MCF 10A (cell line): ENCODE results near the gene TMEM200A. TPM values are rescaled to one million over a fixed set of nuclear protein-coding genes. Genes with fewer than 3 reads are reported as not detected.

Experiments used
- Bru-seq: library from RNA; stranded (reverse); fragments of 400-500 nt; gene quantifications from one replicate; lab custom pipeline; 2021; lab: Mats Ljungman, UMichigan
- BruChase-seq, 2 experiments: library from RNA; stranded (reverse); fragments of 400-500 nt; gene quantifications; one replicate each; lab custom pipeline; 2021; lab: Mats Ljungman, UMichigan
- BruUV-seq: library from RNA; stranded (reverse); fragments of 400-500 nt; replicated peaks from 2 replicates; lab custom pipeline; 2021; lab: Mats Ljungman, UMichigan
- CTCF ChIA-PET: fragments of 300-600 bp; sonication (Branson Sonifier 250); formaldehyde crosslinking; extraction: SDS; loops from one replicate; lab custom pipeline; 2021; ENCODE audit warnings: antibody characterized with exemption, inconsistent platforms; lab: Yijun Ruan, JAX
- POLR2A ChIA-PET: fragments of 300-600, 350-650 bp; sonication (Branson Sonifier 250); formaldehyde crosslinking; extraction: SDS; loops from one replicate; lab custom pipeline; 2020; ENCODE audit warnings: antibody characterized with exemption, inconsistent platforms; lab: Yijun Ruan, JAX
- DNase-seq: peaks from one replicate; pipeline ENCODE4 v3.0.0-alpha.2; 2018; ENCODE audit not compliant: unreplicated experiment
- H3K27ac Mint-ChIP-seq: one replicate; pipeline ENCODE4 v1.8.0; 2022; ENCODE audit warnings: mild to moderate bottlenecking, low read depth, mixed read lengths; ENCODE audit not compliant: unreplicated experiment
- H3K27me3 Mint-ChIP-seq: one replicate; pipeline ENCODE4 v1.8.0; 2022; ENCODE audit warnings: mixed read lengths; ENCODE audit not compliant: insufficient read depth, unreplicated experiment
- H3K36me3 Mint-ChIP-seq: one replicate; pipeline ENCODE4 v1.8.0; 2022; ENCODE audit warnings: mild to moderate bottlenecking, moderate library complexity, mixed read lengths; ENCODE audit not compliant: insufficient read depth, unreplicated experiment
- H3K4me1 Mint-ChIP-seq: one replicate; pipeline ENCODE4 v1.8.0; 2022; ENCODE audit warnings: mixed read lengths; ENCODE audit not compliant: insufficient read depth, unreplicated experiment
- H3K4me3 Mint-ChIP-seq: one replicate; pipeline ENCODE4 v1.8.0; 2022; ENCODE audit warnings: mild to moderate bottlenecking, moderate library complexity, mixed read lengths; ENCODE audit not compliant: unreplicated experiment
- H3K9me3 Mint-ChIP-seq: one replicate; pipeline ENCODE4 v1.8.0; 2022; ENCODE audit warnings: mixed read lengths; ENCODE audit not compliant: unreplicated experiment
- CTCF ChIP-seq: fragments of 200-600 bp; IDR thresholded peaks from one replicate; pipeline ENCODE4 v1.8.0; 2022; ENCODE audit warnings: antibody characterized with exemption, mild to moderate bottlenecking; ENCODE audit not compliant: unreplicated experiment
- intact Hi-C: fragments of 100-400 bp; cut with micrococcal nuclease; formaldehyde crosslinking; loops from 2 replicates; pipeline ENCODE4 v1.14.1; 2022
- long read RNA-seq: library from polyadenylated mRNA; stranded (forward); transcript quantifications from one replicate; pipeline ENCODE4 v2.0.0, GENCODE V29; 2022
- total RNA-seq: library from RNA; stranded (reverse); gene quantifications from 2 replicates; pipeline ENCODE4 v1.2.3, GENCODE V29; 2022

TMEM200A gene
- not detected in 2 replicates for total RNA-seq
- not detected for Bru-seq, nascent RNA
- BruChase-seq, experiment 1, labeled RNA remaining after a 6-hour chase = not detected
- BruChase-seq, experiment 2, labeled RNA remaining after a 2-hour chase = not detected
- long read RNA-seq = 0 reads

- Mint-ChIP-seq H3K27ac (no peak within 1 kb of the TSS), H3K27me3 (peaks cover 42% of the 10 kb centered on the region), H3K36me3 (no peaks in the 10 kb centered on the region), H3K4me1 (no peaks in the 10 kb centered on the region), H3K9me3 (no peaks in the 10 kb centered on the region), H3K4me3 (no peak within 1 kb of the TSS)
- no peak for TF ChIP-seq CTCF
- CTCF ChIA-PET = interaction anchor here (0.6 to 0.8 kb wide), 2 partner anchors 12 to 46 kb away, joined by 3 read pairs; no protein-coding TSS in a partner anchor
- BruUV-seq = no TSS peak
- intact Hi-C loops = no loop called here
- no peak for DNase-seq
- POLR2A ChIA-PET = interaction anchor here (0.6 to 0.7 kb wide), 2 partner anchors 184 to 1667 kb away, joined by 3 read pairs; no protein-coding TSS in a partner anchor
Measured at GRCh38 chr6:130365166-130366106, at the start of gene TMEM200A. Gene TMEM200A, plus strand, starts transcription at chr6:130366017. Its CDS starts 74,406 bp downstream, at chr6:130440423.

- no TSS peak for BruUV-seq
- no peaks in the 10 kb centered on the region for H3K36me3 Mint-ChIP-seq
- H3K4me1 Mint-ChIP-seq = peaks cover 9% of the 10 kb centered on the region
- ChIA-PET CTCF (interaction anchor here (0.6 to 9.7 kb wide), 10 partner anchors 12 to 607 kb away, joined by 3 to 145 read pairs (median 5); no protein-coding TSS in a partner anchor), POLR2A (no interaction called here)
- intact Hi-C loops = no loop called here
- H3K9me3 Mint-ChIP-seq = no peaks in the 10 kb centered on the region
- no peak overlapping the region for H3K4me3 Mint-ChIP-seq
- no peak for DNase-seq
- no peak for TF ChIP-seq CTCF
- peaks cover 24% of the 10 kb centered on the region for H3K27me3 Mint-ChIP-seq
- no peak overlapping the region for H3K27ac Mint-ChIP-seq
Measured at GRCh38 chr6:130320908-130321307, 44.9 kb upstream of the TMEM200A start.

GRCh38 chr6:130322673-130323268, 43.0 kb upstream of the TMEM200A start:
- peak; percentile 78 for TF ChIP-seq CTCF
- H3K9me3 Mint-ChIP-seq = no peaks in the 10 kb centered on the region
- peaks cover 24% of the 10 kb centered on the region for H3K27me3 Mint-ChIP-seq
- CTCF ChIA-PET = interaction anchor here (0.6 to 9.7 kb wide), 17 partner anchors 14 to 550 kb away, joined by 3 to 145 read pairs (median 4); no protein-coding TSS in a partner anchor
- H3K4me1 Mint-ChIP-seq = peaks cover 9% of the 10 kb centered on the region
- POLR2A ChIA-PET = interaction anchor here (1.1 kb wide), 1 partner anchor 9 kb away, joined by 3 read pairs; no protein-coding TSS in a partner anchor
- intact Hi-C loops = loop anchor here (1.0 kb wide), 4 partner anchors 376 to 550 kb away; no protein-coding TSS in a partner anchor
- no peak overlapping the region for H3K27ac Mint-ChIP-seq
- H3K36me3 Mint-ChIP-seq = no peaks in the 10 kb centered on the region
- no TSS peak for BruUV-seq
- DNase-seq = peak; percentile 64
- H3K4me3 Mint-ChIP-seq = no peak overlapping the region
